Activated CD8-positive, alpha-beta memory T cell treated with anti-CD3 and anti-CD28 coated beads, Interleukin-2, amount 10 ng/mL, durations not matched to agents 7 days and 5 days (primary cell): ENCODE measurements around the gene EML1. TPM values are rescaled to one million over a fixed set of nuclear protein-coding genes. Genes with fewer than 3 reads are reported as not detected.
A peak's percentile ranks its signal among the peaks of the same experiment; 100 is the strongest.

ENCODE experiments used
- ATAC-seq: fragments of 150-1000 bp; cut with Tn5 transposase; one replicate; pipeline ENCODE4 v1.10.0; 2021; ENCODE audit warnings: moderate library complexity
- CTCF ChIA-PET: fragments of 350-600 bp; sonication (Branson Sonifier 250); formaldehyde crosslinking; loops from one replicate; lab custom pipeline; 2021; ENCODE audit warnings: antibody characterized with exemption; lab: Charles Lee
- DNase-seq: peaks from one replicate; pipeline ENCODE4 v3.0.0-alpha.2; 2020
- H3K27ac Mint-ChIP-seq: one replicate; pipeline ENCODE4 v1.8.0; 2021; ENCODE audit warnings: mild to moderate bottlenecking, mixed read lengths
- H3K27me3 Mint-ChIP-seq: one replicate; pipeline ENCODE4 v1.8.0; 2021; ENCODE audit warnings: mixed read lengths
- H3K36me3 Mint-ChIP-seq: one replicate; pipeline ENCODE4 v1.8.0; 2021; ENCODE audit warnings: mild to moderate bottlenecking, mixed read lengths
- H3K4me1 Mint-ChIP-seq: one replicate; pipeline ENCODE4 v1.8.0; 2021; ENCODE audit warnings: mixed read lengths
- H3K4me3 Mint-ChIP-seq: one replicate; pipeline ENCODE4 v1.8.0; 2021; ENCODE audit warnings: mild to moderate bottlenecking, moderate library complexity, mixed read lengths
- H3K9me3 Mint-ChIP-seq: one replicate; pipeline ENCODE4 v1.8.0; 2022; ENCODE audit warnings: low read depth, mixed read lengths
- total RNA-seq, 2 experiments: library from RNA; stranded (reverse); gene quantifications; one replicate each; pipeline ENCODE4 v1.2.3, GENCODE V29; 2021

EML1 gene
- total RNA-seq, 2 experiments from 2014 or later = not detected

- H3K4me3 Mint-ChIP-seq = no peak overlapping the region
- ATAC-seq = no peak
- no peak for DNase-seq
- H3K4me1 Mint-ChIP-seq = peaks cover 3% of the 10 kb centered on the region
- CTCF ChIA-PET = interaction anchor here (0.7 to 1.1 kb wide), 2 partner anchors 31 to 135 kb away, joined by 3 read pairs; no protein-coding TSS in a partner anchor
- H3K9me3 Mint-ChIP-seq = peaks cover 4% of the 10 kb centered on the region
- H3K36me3 Mint-ChIP-seq = no peaks in the 10 kb centered on the region
- H3K27ac Mint-ChIP-seq = no peak overlapping the region
- peaks cover 4% of the 10 kb centered on the region for H3K27me3 Mint-ChIP-seq
These were observed 138.1 kb downstream of the EML1 start for GRCh38 chr14:99931308-99931707.

- H3K36me3 Mint-ChIP-seq = no peaks in the 10 kb centered on the region
- peaks cover 4% of the 10 kb centered on the region for H3K27me3 Mint-ChIP-seq
- H3K4me1 Mint-ChIP-seq = no peaks in the 10 kb centered on the region
- H3K27ac Mint-ChIP-seq = no peak overlapping the region
- CTCF ChIA-PET = interaction anchor here (0.7 to 1.4 kb wide), 2 partner anchors 11 to 248 kb away, joined by 3 to 4 read pairs; no protein-coding TSS in a partner anchor
- no peaks in the 10 kb centered on the region for H3K9me3 Mint-ChIP-seq
- no peak overlapping the region for H3K4me3 Mint-ChIP-seq
- ATAC-seq (no peak), DNase-seq (no peak)
These were observed 142.8 kb downstream of the EML1 start for GRCh38 chr14:99936056-99936455.

GRCh38 chr14:99936738-99937474, 143.7 kb downstream of the EML1 start:
- ATAC-seq = no peak
- Mint-ChIP-seq H3K4me1 (no peaks in the 10 kb centered on the region), H3K9me3 (no peaks in the 10 kb centered on the region)

GRCh38 chr14:99937475-99938244, 144.4 kb downstream of the EML1 start:
- no peak for ATAC-seq
- Mint-ChIP-seq H3K27me3 (peaks cover 4% of the 10 kb centered on the region), H3K4me3 (no peak overlapping the region), H3K4me1 (no peaks in the 10 kb centered on the region), H3K27ac (no peak overlapping the region), H3K9me3 (no peaks in the 10 kb centered on the region), H3K36me3 (no peaks in the 10 kb centered on the region)
- CTCF ChIA-PET = no interaction called here
- no peak for DNase-seq

More at GRCh38 chr14:99936738-99937474, 143.7 kb downstream of the EML1 start:
- Mint-ChIP-seq H3K4me3 (no peak overlapping the region), H3K27me3 (peaks cover 4% of the 10 kb centered on the region), H3K36me3 (no peaks in the 10 kb centered on the region), H3K27ac (no peak overlapping the region)
- CTCF ChIA-PET = no interaction called here
- DNase-seq = no peak

- ATAC-seq (no peak), DNase-seq (no peak)
- Mint-ChIP-seq H3K27me3 (peaks cover 8% of the 10 kb centered on the region), H3K4me3 (no peak overlapping the region), H3K27ac (no peak overlapping the region), H3K36me3 (no peaks in the 10 kb centered on the region), H3K4me1 (no peaks in the 10 kb centered on the region), H3K9me3 (no peaks in the 10 kb centered on the region)
- CTCF ChIA-PET = no interaction called here
These were observed 145.2 kb downstream of the EML1 start for GRCh38 chr14:99938376-99938775.

GRCh38 chr14:99938896-99939295, 145.7 kb downstream of the EML1 start:
- H3K27me3 Mint-ChIP-seq = peaks cover 9% of the 10 kb centered on the region
- CTCF ChIA-PET = no interaction called here
- no peaks in the 10 kb centered on the region for H3K36me3 Mint-ChIP-seq
- no peak overlapping the region for H3K4me3 Mint-ChIP-seq
- H3K27ac Mint-ChIP-seq = no peak overlapping the region
- H3K4me1 Mint-ChIP-seq = no peaks in the 10 kb centered on the region
- H3K9me3 Mint-ChIP-seq = no peaks in the 10 kb centered on the region
- ATAC-seq = no peak
- no peak for DNase-seq

- H3K9me3 Mint-ChIP-seq = no peaks in the 10 kb centered on the region
- H3K4me1 Mint-ChIP-seq = no peaks in the 10 kb centered on the region
- no peak for DNase-seq
- no peak overlapping the region for H3K4me3 Mint-ChIP-seq
- no peaks in the 10 kb centered on the region for H3K36me3 Mint-ChIP-seq
- ATAC-seq = no peak
- peaks cover 9% of the 10 kb centered on the region for H3K27me3 Mint-ChIP-seq
- CTCF ChIA-PET = no interaction called here
- no peak overlapping the region for H3K27ac Mint-ChIP-seq
These were observed 146.2 kb downstream of the EML1 start for GRCh38 chr14:99939421-99939820.

- ATAC-seq = no peak
- no peak overlapping the region for H3K27ac Mint-ChIP-seq
- no peak for DNase-seq
- H3K36me3 Mint-ChIP-seq = no peaks in the 10 kb centered on the region
- H3K27me3 Mint-ChIP-seq = peaks cover 9% of the 10 kb centered on the region
- H3K4me3 Mint-ChIP-seq = no peak overlapping the region
- CTCF ChIA-PET = no interaction called here
- no peaks in the 10 kb centered on the region for H3K9me3 Mint-ChIP-seq
- no peaks in the 10 kb centered on the region for H3K4me1 Mint-ChIP-seq
These were observed 146.9 kb downstream of the EML1 start for GRCh38 chr14:99940064-99940463.

GRCh38 chr14:99941211-99941610, 148.0 kb downstream of the EML1 start:
- CTCF ChIA-PET = no interaction called here
- H3K9me3 Mint-ChIP-seq = no peaks in the 10 kb centered on the region

GRCh38 chr14:99943620-99944019, 150.4 kb downstream of the EML1 start:
- H3K27me3 Mint-ChIP-seq = peaks cover 22% of the 10 kb centered on the region
- ATAC-seq (no peak), DNase-seq (no peak)
- H3K36me3 Mint-ChIP-seq = no peaks in the 10 kb centered on the region
- H3K4me1 Mint-ChIP-seq = peaks cover 11% of the 10 kb centered on the region
- CTCF ChIA-PET = no interaction called here
- no peaks in the 10 kb centered on the region for H3K9me3 Mint-ChIP-seq
- H3K27ac Mint-ChIP-seq = no peak overlapping the region
- H3K4me3 Mint-ChIP-seq = no peak overlapping the region

More at GRCh38 chr14:99941211-99941610, 148.0 kb downstream of the EML1 start:
- H3K4me3 Mint-ChIP-seq = no peak overlapping the region
- H3K27me3 Mint-ChIP-seq = peaks cover 11% of the 10 kb centered on the region
- DNase-seq = no peak
- no peaks in the 10 kb centered on the region for H3K36me3 Mint-ChIP-seq
- H3K4me1 Mint-ChIP-seq = peaks cover 2% of the 10 kb centered on the region
- H3K27ac Mint-ChIP-seq = no peak overlapping the region
- ATAC-seq = no peak

GRCh38 chr14:99944241-99944651, 151.0 kb downstream of the EML1 start:
- peaks cover 11% of the 10 kb centered on the region for H3K4me1 Mint-ChIP-seq
- no peak for ATAC-seq
- no peak overlapping the region for H3K27ac Mint-ChIP-seq
- peaks cover 22% of the 10 kb centered on the region for H3K27me3 Mint-ChIP-seq
- no peak overlapping the region for H3K4me3 Mint-ChIP-seq
- H3K36me3 Mint-ChIP-seq = no peaks in the 10 kb centered on the region
- no peak for DNase-seq
- CTCF ChIA-PET = no interaction called here
- no peaks in the 10 kb centered on the region for H3K9me3 Mint-ChIP-seq

GRCh38 chr14:99945732-99946651, 152.8 kb downstream of the EML1 start:
- DNase-seq (no peak), ATAC-seq (peak; percentile 68)
- Mint-ChIP-seq H3K9me3 (no peaks in the 10 kb centered on the region), H3K27ac (no peak overlapping the region), H3K4me3 (no peak overlapping the region), H3K27me3 (peaks cover 22% of the 10 kb centered on the region), H3K36me3 (no peaks in the 10 kb centered on the region), H3K4me1 (peaks cover 11% of the 10 kb centered on the region)
- CTCF ChIA-PET = interaction anchor here (1.0 to 2.2 kb wide), 5 partner anchors 12 to 247 kb away, joined by 3 to 10 read pairs (median 4); no protein-coding TSS in a partner anchor
